SK-N-MC (cell line): ENCODE results near the gene BHLHA15.

Experiments
- EZH2 ChIP-seq: fragments of 200-600 bp; sonication (generic); IDR thresholded peaks from one replicate; pipeline ENCODE4 v1.6.1; 2017; ENCODE audit warnings: antibody characterized with exemption
- FOXP2 ChIP-seq: optimal IDR thresholded peaks from 2 replicates; pipeline ENCODE3; 2011; ENCODE audit warnings: mild to moderate bottlenecking, moderate library complexity; ENCODE audit not compliant: insufficient read depth; ENCODE audit errors: extremely low read length, control extremely low read depth
- POLR2AphosphoS5 ChIP-seq: IDR thresholded peaks from 2 replicates; pipeline ENCODE4 v1.6.1; 2012; ENCODE audit warnings: mild to moderate bottlenecking, low read depth, low read length, borderline replicate concordance

GRCh38 chr7:98203261-98203963 is 7.8 kb upstream of the BHLHA15 start:
- TF ChIP-seq EZH2 (no peak), POLR2AphosphoS5 (no peak), FOXP2 (no peak)
